BLaER1 treated with 17β-estradiol and CSF1 and Interleukin-3, amounts not matched to agents 10 nM and 100 nM (cell line): ENCODE results near the gene HERC2.

Experiments used
- H3K27ac ChIP-seq, 11 experiments: shearing (Covaris generic); formaldehyde crosslinking; 2 replicates each; pipeline ENCODE4 v1.8.1; 2022
- H3K27me3 ChIP-seq, 11 experiments: shearing (Covaris generic); formaldehyde crosslinking; 2 replicates each; pipeline ENCODE4 v1.8.1; 2022
- H3K36me3 ChIP-seq, 11 experiments: shearing (Covaris generic); formaldehyde crosslinking; 2 replicates each; pipeline ENCODE4 v1.8.1; 2022
- H3K4me1 ChIP-seq, 10 experiments: shearing (Covaris generic); formaldehyde crosslinking; 2 replicates each; pipeline ENCODE4 v1.8.1; 2022
- H3K4me2 ChIP-seq, 11 experiments: shearing (Covaris generic); formaldehyde crosslinking; 2 replicates each; pipeline ENCODE4 v1.8.1; 2022
- H3K4me3 ChIP-seq, 10 experiments: shearing (Covaris generic); formaldehyde crosslinking; 2 replicates each; pipeline ENCODE4 v1.8.1; 2022
- H3K9ac ChIP-seq, 11 experiments: shearing (Covaris generic); formaldehyde crosslinking; 2 replicates each; pipeline ENCODE4 v1.8.1; 2022
- H3K9me3 ChIP-seq, 11 experiments: shearing (Covaris generic); formaldehyde crosslinking; replicated peaks in 1 of 11; 2 replicates each; pipeline ENCODE4 v1.8.1; 2022
- H4K20me1 ChIP-seq, 11 experiments: shearing (Covaris generic); formaldehyde crosslinking; 2 replicates each; pipeline ENCODE4 v1.8.1; 2022
- Cebpa-rat ChIP-seq, 11 experiments: shearing (Covaris generic); IDR thresholded peaks; 2 replicates each; pipeline ENCODE4 v1.8.1; 2022

The HERC2 gene

GRCh38 chr15:28105793-28106192, 216.2 kb downstream of the HERC2 start:
- H3K9ac ChIP-seq: no peak overlapping the region
- peaks cover 0 to 11% (median 5%) of the 10 kb centered on the region in 11 experiments; a peak in 6 of 22 replicates for H3K9me3 ChIP-seq
- peak overlapping the region in 2 of 10 experiments; percentile 57 to 62; a peak in 2 of 20 replicates for H3K4me3 ChIP-seq
- H3K27me3 ChIP-seq: peaks cover 41 to 70% (median 46%) of the 10 kb centered on the region in 11 experiments
- peak overlapping the region in 9 of 11 experiments; percentile 93 to 100 (median 99); a peak in 17 of 22 replicates for H3K4me2 ChIP-seq
- peaks cover 0 to 4% (median 0%) of the 10 kb centered on the region in 11 experiments; a peak in 6 of 22 replicates for H3K36me3 ChIP-seq
- no peak overlapping the region for H3K27ac ChIP-seq
- no peak for TF ChIP-seq Cebpa-rat (IDR thresholded peaks at IDR 0.05)
- H3K4me1 ChIP-seq: peaks cover 14 to 41% (median 25%) of the 10 kb centered on the region in 10 experiments
- peaks cover 0 to 48% (median 28%) of the 10 kb centered on the region in 11 experiments; a peak in 16 of 22 replicates for H4K20me1 ChIP-seq

GRCh38 chr15:28105224-28105791, 216.7 kb downstream of the HERC2 start:
- Histone ChIP-seq H3K4me3 (no peak overlapping the region), H3K9ac (no peak overlapping the region), H3K27ac (no peak overlapping the region), H3K27me3 (peaks cover 41 to 75% (median 50%) of the 10 kb centered on the region in 11 experiments), H3K9me3 (peaks cover 0 to 11% (median 5%) of the 10 kb centered on the region in 11 experiments; a peak in 6 of 22 replicates), H3K4me2 (peak overlapping the region in 6 of 11 experiments; percentile 93 to 99 (median 98); a peak in 9 of 22 replicates), H3K4me1 (peaks cover 14 to 41% (median 25%) of the 10 kb centered on the region in 10 experiments), H3K36me3 (no peaks in the 10 kb centered on the region; a peak in 1 of 22 replicates), H4K20me1 (peaks cover 0 to 43% (median 23%) of the 10 kb centered on the region in 11 experiments; a peak in 16 of 22 replicates)
- TF ChIP-seq Cebpa-rat (IDR thresholded peaks at IDR 0.05): no peak

- no peak overlapping the region for H3K27ac ChIP-seq
- no peaks in the 10 kb centered on the region for H3K36me3 ChIP-seq
- no peak overlapping the region for H3K4me2 ChIP-seq
- no peak for TF ChIP-seq Cebpa-rat (IDR thresholded peaks at IDR 0.05)
- H3K9ac ChIP-seq: no peak overlapping the region
- H4K20me1 ChIP-seq: peaks cover 0 to 34% (median 18%) of the 10 kb centered on the region in 11 experiments; a peak in 15 of 22 replicates
- H3K4me3 ChIP-seq: no peak overlapping the region
- H3K4me1 ChIP-seq: peaks cover 14 to 45% (median 28%) of the 10 kb centered on the region in 10 experiments
- H3K27me3 ChIP-seq: peaks cover 49 to 84% (median 60%) of the 10 kb centered on the region in 11 experiments
- peaks cover 0 to 11% (median 5%) of the 10 kb centered on the region in 11 experiments; a peak in 6 of 22 replicates for H3K9me3 ChIP-seq
Observed at GRCh38 chr15:28104326-28104725, 217.7 kb downstream of the HERC2 start.

- H3K4me2 ChIP-seq: no peak overlapping the region
- TF ChIP-seq Cebpa-rat (IDR thresholded peaks at IDR 0.05): no peak
- no peak overlapping the region for H3K9ac ChIP-seq
- H4K20me1 ChIP-seq: peaks cover 0 to 32% (median 18%) of the 10 kb centered on the region in 11 experiments; a peak in 15 of 22 replicates
- H3K27ac ChIP-seq: no peak overlapping the region
- H3K27me3 ChIP-seq: peaks cover 52 to 86% (median 65%) of the 10 kb centered on the region in 11 experiments
- H3K36me3 ChIP-seq: no peaks in the 10 kb centered on the region
- H3K4me1 ChIP-seq: peaks cover 17 to 48% (median 32%) of the 10 kb centered on the region in 10 experiments
- no peak overlapping the region for H3K4me3 ChIP-seq
- H3K9me3 ChIP-seq: peaks cover 0 to 11% (median 5%) of the 10 kb centered on the region in 11 experiments; a peak in 6 of 22 replicates
Observed at GRCh38 chr15:28103831-28104230, 218.1 kb downstream of the HERC2 start.

- no peaks in the 10 kb centered on the region for H3K36me3 ChIP-seq
- no peak overlapping the region for H3K27ac ChIP-seq
- no peak for TF ChIP-seq Cebpa-rat (IDR thresholded peaks at IDR 0.05)
- peaks cover 53 to 86% (median 65%) of the 10 kb centered on the region in 11 experiments for H3K27me3 ChIP-seq
- peaks cover 18 to 56% (median 38%) of the 10 kb centered on the region in 10 experiments for H3K4me1 ChIP-seq
- H3K9me3 ChIP-seq: peaks cover 0 to 11% (median 5%) of the 10 kb centered on the region in 11 experiments; a peak in 6 of 22 replicates
- peak overlapping the region in 7 of 11 experiments; percentile 5 to 42 (median 31); a peak in 10 of 22 replicates for H3K4me2 ChIP-seq
- H4K20me1 ChIP-seq: peaks cover 0 to 34% (median 27%) of the 10 kb centered on the region in 11 experiments; a peak in 20 of 22 replicates
- H3K9ac ChIP-seq: no peak overlapping the region
- H3K4me3 ChIP-seq: no peak overlapping the region
Observed at GRCh38 chr15:28101983-28102441, 220.0 kb downstream of the HERC2 start.

GRCh38 chr15:28101201-28101600, 220.8 kb downstream of the HERC2 start:
- Histone ChIP-seq H3K4me3 (no peak overlapping the region), H4K20me1 (peaks cover 0 to 33% (median 27%) of the 10 kb centered on the region in 11 experiments; a peak in 20 of 22 replicates), H3K36me3 (no peaks in the 10 kb centered on the region), H3K4me1 (peaks cover 13 to 56% (median 38%) of the 10 kb centered on the region in 10 experiments), H3K27me3 (peaks cover 53 to 86% (median 65%) of the 10 kb centered on the region in 11 experiments), H3K27ac (no peak overlapping the region), H3K9me3 (peaks cover 0 to 11% (median 5%) of the 10 kb centered on the region in 11 experiments; a peak in 6 of 22 replicates), H3K4me2 (peak overlapping the region in 5 of 11 experiments; percentile 26 to 42 (median 31); a peak in 3 of 22 replicates), H3K9ac (no peak overlapping the region)
- no peak for TF ChIP-seq Cebpa-rat (IDR thresholded peaks at IDR 0.05)

- H3K27ac ChIP-seq: no peak overlapping the region
- no peak overlapping the region for H3K9ac ChIP-seq
- no peak for TF ChIP-seq Cebpa-rat (IDR thresholded peaks at IDR 0.05)
- H3K9me3 ChIP-seq: peaks cover 0 to 11% (median 5%) of the 10 kb centered on the region in 11 experiments; a peak in 6 of 22 replicates
- H3K4me3 ChIP-seq: no peak overlapping the region
- peaks cover 0 to 32% (median 27%) of the 10 kb centered on the region in 11 experiments; a peak in 20 of 22 replicates for H4K20me1 ChIP-seq
- peaks cover 53 to 86% (median 65%) of the 10 kb centered on the region in 11 experiments for H3K27me3 ChIP-seq
- H3K4me2 ChIP-seq: peak overlapping the region in 2 of 11 experiments; percentile 31 to 42; a peak in 1 of 22 replicates
- peaks cover 11 to 55% (median 36%) of the 10 kb centered on the region in 10 experiments; a peak in 18 of 20 replicates for H3K4me1 ChIP-seq
- no peaks in the 10 kb centered on the region for H3K36me3 ChIP-seq
Observed at GRCh38 chr15:28100516-28101195, 221.3 kb downstream of the HERC2 start.

- Histone ChIP-seq H3K9me3 (peaks cover 0 to 11% (median 5%) of the 10 kb centered on the region in 11 experiments; a peak in 6 of 22 replicates), H3K36me3 (no peaks in the 10 kb centered on the region), H3K4me2 (peak overlapping the region; percentile 71 to 100 (median 79)), H3K4me3 (peak overlapping the region; percentile 9 to 59 (median 40); a peak in 14 of 20 replicates), H3K4me1 (peaks cover 14 to 63% (median 43%) of the 10 kb centered on the region in 10 experiments; a peak in 19 of 20 replicates), H4K20me1 (peaks cover 0 to 39% (median 31%) of the 10 kb centered on the region in 11 experiments; a peak in 20 of 22 replicates), H3K9ac (no peak overlapping the region), H3K27me3 (peaks cover 55 to 86% (median 70%) of the 10 kb centered on the region in 11 experiments), H3K27ac (no peak overlapping the region)
- TF ChIP-seq Cebpa-rat (IDR thresholded peaks at IDR 0.05): no peak
Observed at GRCh38 chr15:28099555-28100140, 222.3 kb downstream of the HERC2 start.
